ENCODE measurements around the gene ABCC3.

Gene ABCC3

GRCh38 chr17:50739098-50739497, 104.4 kb downstream of the ABCC3 start:
- H3K9me3 ChIP-seq (ENCODE audit: control insufficient read depth, insufficient read depth, low read length), result no peaks in the 10 kb centered on the region
- H3K4me1 ChIP-seq (ENCODE audit: control insufficient read depth, insufficient read depth, low read length), result no peaks in the 10 kb centered on the region
- no peak overlapping the region for H3K4me3 ChIP-seq (ENCODE audit: low read depth, low read length)
- no peaks in the 10 kb centered on the region for H3K27me3 ChIP-seq (ENCODE audit: control insufficient read depth, insufficient read depth, low read length)
- no peak overlapping the region for H3K9ac ChIP-seq (ENCODE audit: low read depth, low read length)
- peaks cover 38% of the 10 kb centered on the region for H3K36me3 ChIP-seq (ENCODE audit: control insufficient read depth, insufficient read depth, low read length)
